ENCODE results near the gene ASGR1. TPM values are rescaled to one million over a fixed set of nuclear protein-coding genes. Genes with fewer than 3 reads are reported as not detected.

Gene ASGR1
- total and polyA plus RNA-seq, 4 donors = 127 to 728 (median 471) TPM

- Histone ChIP-seq H3K9ac (ENCODE audit: low read depth in 1 of 2, low read length in 2 of 2) (no peak overlapping the region), H3K36me3 (ENCODE audit: control insufficient read depth in 4 of 4, insufficient read depth in 3 of 4, low read depth in 1 of 4, low read length in 3 of 4) (peaks cover 0 to 8% (median 2%) of the 10 kb centered on the region in 4 donors), H3K27ac (ENCODE audit: low read depth in 1 of 2, low read length in 2 of 2) (no peak overlapping the region), H3K27me3 (ENCODE audit: control insufficient read depth in 4 of 4, insufficient read depth in 4 of 4, low read length in 3 of 4) (no peaks in the 10 kb centered on the region), H3K4me3 (ENCODE audit: low read depth in 1 of 3, low read length in 3 of 3) (no peak overlapping the region), H3K4me1 (ENCODE audit: control insufficient read depth in 4 of 4, insufficient read depth in 4 of 4, low read length in 3 of 4) (no peaks in the 10 kb centered on the region), H3K9me3 (ENCODE audit: control insufficient read depth in 4 of 4, low read length in 3 of 4) (no peaks in the 10 kb centered on the region)
- TF ChIP-seq, protein P1, sequence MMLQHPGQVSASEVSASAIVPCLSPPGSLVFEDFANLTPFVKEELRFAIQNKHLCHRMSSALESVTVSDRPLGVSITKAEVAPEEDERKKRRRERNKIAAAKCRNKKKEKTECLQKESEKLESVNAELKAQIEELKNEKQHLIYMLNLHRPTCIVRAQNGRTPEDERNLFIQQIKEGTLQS (IDR thresholded peaks at IDR 0.05) = no peak
- TF ChIP-seq GABPA (IDR thresholded peaks at IDR 0.05 in 1 of 2, conservative IDR thresholded peaks at IDR 0.05 in 1 of 2) (no peak), YY1 (IDR thresholded peaks at IDR 0.05) (no peak)
- WGBS = 94% methylated on average over 22 of the region's 22 CpGs
- DNase-seq (ENCODE audit: low spot score) = no peak
Measured at GRCh38 chr17:7196651-7197401, 17.7 kb upstream of the ASGR1 start.

GRCh38 chr17:7195971-7196370, 16.8 kb upstream of the ASGR1 start:
- H3K9ac ChIP-seq (ENCODE audit: low read depth in 1 of 2, low read length in 2 of 2) = no peak overlapping the region
- WGBS = 93% methylated on average over 12 of the region's 12 CpGs
- TF ChIP-seq, protein P1 (IDR thresholded peaks at IDR 0.05) = no peak
- TF ChIP-seq FOXA2 (IDR thresholded peaks at IDR 0.05) = no peak
- TF ChIP-seq HNF4A (conservative IDR thresholded peaks at IDR 0.05) = no peak
- no peak for TF ChIP-seq JUND (IDR thresholded peaks at IDR 0.05)
- no peak for TF ChIP-seq FOXA1 (IDR thresholded peaks at IDR 0.05)
- no peak for TF ChIP-seq GABPA (IDR thresholded peaks at IDR 0.05 in 1 of 2, conservative IDR thresholded peaks at IDR 0.05 in 1 of 2)

DNA sequence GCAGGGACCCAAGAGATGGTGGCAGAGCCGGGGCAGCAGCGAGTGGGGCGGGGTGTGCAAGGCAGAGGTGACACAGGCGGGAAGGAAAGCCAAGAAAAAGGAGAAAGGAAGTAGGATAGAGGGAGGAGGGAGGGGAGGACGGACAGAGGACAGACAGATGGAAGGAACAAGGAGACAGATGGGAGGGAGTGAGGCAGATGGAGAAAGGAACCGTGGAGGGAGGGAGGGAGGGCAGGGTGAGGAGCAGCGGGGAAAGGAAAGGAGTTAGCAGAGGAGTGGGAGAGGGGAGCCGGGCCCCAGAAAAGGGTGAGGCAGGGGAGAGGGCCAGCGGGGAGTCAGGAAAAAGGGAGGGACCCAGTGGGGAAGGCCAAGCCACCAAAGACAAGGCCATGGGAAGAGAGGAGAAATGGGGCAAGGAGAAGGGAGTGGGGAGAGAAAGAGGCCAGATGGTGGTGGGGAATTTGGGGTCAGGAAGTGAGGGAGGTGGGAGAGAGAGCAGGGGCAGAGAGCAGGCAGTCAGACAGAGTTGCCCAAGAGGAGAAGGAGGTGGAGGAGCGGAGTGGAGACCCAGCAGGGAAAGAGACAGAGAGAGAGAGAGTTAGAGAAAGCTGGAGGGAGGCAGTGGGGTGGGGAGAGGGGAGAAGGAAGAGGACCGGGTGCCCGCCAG, 13.2 kb upstream of the ASGR1 start:
- H3K4me1 ChIP-seq (ENCODE audit: control insufficient read depth in 4 of 4, insufficient read depth in 4 of 4, low read length in 3 of 4) = no peaks in the 10 kb centered on the region
- WGBS = 83% methylated on average over 12 of the region's 12 CpGs
- no peak overlapping the region for H3K4me3 ChIP-seq (ENCODE audit: low read depth in 1 of 3, low read length in 3 of 3)
- no peak overlapping the region for H3K9ac ChIP-seq (ENCODE audit: low read depth in 1 of 2, low read length in 2 of 2)
- no peak overlapping the region for H3K27ac ChIP-seq (ENCODE audit: low read depth in 1 of 2, low read length in 2 of 2)
- no peaks in the 10 kb centered on the region for H3K27me3 ChIP-seq (ENCODE audit: control insufficient read depth in 4 of 4, insufficient read depth in 4 of 4, low read length in 3 of 4)
- no peaks in the 10 kb centered on the region for H3K9me3 ChIP-seq (ENCODE audit: control insufficient read depth in 4 of 4, low read length in 3 of 4)
- H3K36me3 ChIP-seq (ENCODE audit: control insufficient read depth in 4 of 4, insufficient read depth in 3 of 4, low read depth in 1 of 4, low read length in 3 of 4) = peaks cover 0 to 8% (median 2%) of the 10 kb centered on the region in 4 donors
- DNase-seq (ENCODE audit: low spot score) = no peak
- TF ChIP-seq MAX (IDR thresholded peaks at IDR 0.05) (no peak), HNF4G (IDR thresholded peaks at IDR 0.05) (no peak), JUND (IDR thresholded peaks at IDR 0.05) (no peak), FOXA1 (IDR thresholded peaks at IDR 0.05) (no peak), EGR1 (IDR thresholded peaks at IDR 0.05; ENCODE audit: low read depth in 2 of 2) (no peak), FOXA2 (IDR thresholded peaks at IDR 0.05) (no peak), RAD21 (IDR thresholded peaks at IDR 0.05) (no peak), HNF4A (conservative IDR thresholded peaks at IDR 0.05) (no peak), SP1 (IDR thresholded peaks at IDR 0.05) (no peak), GABPA (IDR thresholded peaks at IDR 0.05 in 1 of 2, conservative IDR thresholded peaks at IDR 0.05 in 1 of 2) (no peak), REST (IDR thresholded peaks at IDR 0.05) (no peak), TAF1 (conservative IDR thresholded peaks at IDR 0.05) (no peak), NR2F2 (IDR thresholded peaks at IDR 0.05) (no peak)
- TF ChIP-seq, protein P2, sequence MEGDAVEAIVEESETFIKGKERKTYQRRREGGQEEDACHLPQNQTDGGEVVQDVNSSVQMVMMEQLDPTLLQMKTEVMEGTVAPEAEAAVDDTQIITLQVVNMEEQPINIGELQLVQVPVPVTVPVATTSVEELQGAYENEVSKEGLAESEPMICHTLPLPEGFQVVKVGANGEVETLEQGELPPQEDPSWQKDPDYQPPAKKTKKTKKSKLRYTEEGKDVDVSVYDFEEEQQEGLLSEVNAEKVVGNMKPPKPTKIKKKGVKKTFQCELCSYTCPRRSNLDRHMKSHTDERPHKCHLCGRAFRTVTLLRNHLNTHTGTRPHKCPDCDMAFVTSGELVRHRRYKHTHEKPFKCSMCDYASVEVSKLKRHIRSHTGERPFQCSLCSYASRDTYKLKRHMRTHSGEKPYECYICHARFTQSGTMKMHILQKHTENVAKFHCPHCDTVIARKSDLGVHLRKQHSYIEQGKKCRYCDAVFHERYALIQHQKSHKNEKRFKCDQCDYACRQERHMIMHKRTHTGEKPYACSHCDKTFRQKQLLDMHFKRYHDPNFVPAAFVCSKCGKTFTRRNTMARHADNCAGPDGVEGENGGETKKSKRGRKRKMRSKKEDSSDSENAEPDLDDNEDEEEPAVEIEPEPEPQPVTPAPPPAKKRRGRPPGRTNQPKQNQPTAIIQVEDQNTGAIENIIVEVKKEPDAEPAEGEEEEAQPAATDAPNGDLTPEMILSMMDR (IDR thresholded peaks at IDR 0.05; ENCODE audit: low read depth, low read length, missing input control) = no peak
- TF ChIP-seq, protein P3, sequence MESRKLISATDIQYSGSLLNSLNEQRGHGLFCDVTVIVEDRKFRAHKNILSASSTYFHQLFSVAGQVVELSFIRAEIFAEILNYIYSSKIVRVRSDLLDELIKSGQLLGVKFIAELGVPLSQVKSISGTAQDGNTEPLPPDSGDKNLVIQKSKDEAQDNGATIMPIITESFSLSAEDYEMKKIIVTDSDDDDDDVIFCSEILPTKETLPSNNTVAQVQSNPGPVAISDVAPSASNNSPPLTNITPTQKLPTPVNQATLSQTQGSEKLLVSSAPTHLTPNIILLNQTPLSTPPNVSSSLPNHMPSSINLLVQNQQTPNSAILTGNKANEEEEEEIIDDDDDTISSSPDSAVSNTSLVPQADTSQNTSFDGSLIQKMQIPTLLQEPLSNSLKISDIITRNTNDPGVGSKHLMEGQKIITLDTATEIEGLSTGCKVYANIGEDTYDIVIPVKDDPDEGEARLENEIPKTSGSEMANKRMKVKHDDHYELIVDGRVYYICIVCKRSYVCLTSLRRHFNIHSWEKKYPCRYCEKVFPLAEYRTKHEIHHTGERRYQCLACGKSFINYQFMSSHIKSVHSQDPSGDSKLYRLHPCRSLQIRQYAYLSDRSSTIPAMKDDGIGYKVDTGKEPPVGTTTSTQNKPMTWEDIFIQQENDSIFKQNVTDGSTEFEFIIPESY (IDR thresholded peaks at IDR 0.05) = no peak
- TF ChIP-seq, protein P1 (IDR thresholded peaks at IDR 0.05) = no peak

More at GRCh38 chr17:7195971-7196370, 16.8 kb upstream of the ASGR1 start:
- Histone ChIP-seq H3K27me3 (ENCODE audit: control insufficient read depth in 4 of 4, insufficient read depth in 4 of 4, low read length in 3 of 4) (no peaks in the 10 kb centered on the region), H3K4me1 (ENCODE audit: control insufficient read depth in 4 of 4, insufficient read depth in 4 of 4, low read length in 3 of 4) (no peaks in the 10 kb centered on the region), H3K4me3 (ENCODE audit: low read depth in 1 of 3, low read length in 3 of 3) (no peak overlapping the region), H3K27ac (ENCODE audit: low read depth in 1 of 2, low read length in 2 of 2) (no peak overlapping the region), H3K9me3 (ENCODE audit: control insufficient read depth in 4 of 4, low read length in 3 of 4) (no peaks in the 10 kb centered on the region), H3K36me3 (ENCODE audit: control insufficient read depth in 4 of 4, insufficient read depth in 3 of 4, low read depth in 1 of 4, low read length in 3 of 4) (peaks cover 0 to 8% (median 2%) of the 10 kb centered on the region in 4 donors)
- DNase-seq (ENCODE audit: low spot score) = no peak
